Measurements from ENCODE around the gene ARHGEF18. TPM values are rescaled to one million over a fixed set of nuclear protein-coding genes. Genes with fewer than 3 reads are reported as not detected.

ARHGEF18 gene
- total and polyA plus RNA-seq, 2 of the 13 experiments (the other 11 are each of a cell fraction or from before 2014, with no cell fraction given): 4.2 to 17.5 TPM

DNA sequence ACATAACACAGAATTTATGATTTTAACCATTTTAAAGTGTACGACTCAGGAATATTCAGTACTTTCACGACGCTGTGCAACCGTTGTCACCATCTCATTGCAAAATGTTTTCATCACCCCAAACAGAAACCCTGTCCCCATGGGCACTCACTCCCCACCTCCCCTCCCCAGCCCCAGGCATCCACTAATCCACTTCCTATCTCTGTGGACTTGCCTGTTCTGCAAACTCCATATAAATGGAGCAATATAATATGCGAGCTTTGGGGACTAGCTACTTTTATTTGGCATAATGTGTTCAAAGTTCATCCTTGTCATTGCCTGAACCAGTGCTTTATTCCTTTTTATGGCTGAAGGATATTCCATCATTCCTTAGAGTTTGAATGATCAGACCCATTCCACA is 47.2 kb upstream of the ARHGEF18 start:
- Histone ChIP-seq H3K9me3 (ENCODE audit: low read length) (no peaks in the 10 kb centered on the region), H2AFZ (ENCODE audit: low read length) (no peak overlapping the region), H3K4me3 (replicated peaks in 1 of 3; ENCODE audit: insufficient read depth in 1 of 3, low read depth in 2 of 3, low read length in 3 of 3) (no peak overlapping the region), H3K27ac (ENCODE audit: extremely low read length, insufficient read depth, low read length) (no peak overlapping the region), H3K79me2 (ENCODE audit: insufficient read depth, low read length) (no peaks in the 10 kb centered on the region), H3K4me2 (ENCODE audit: low read depth, low read length) (no peak overlapping the region), H3K9ac (ENCODE audit: insufficient read depth, low read depth, low read length) (no peak overlapping the region), H3K36me3 (replicated peaks in 1 of 2; ENCODE audit: control insufficient read depth in 1 of 2, insufficient read depth in 2 of 2, low read length in 2 of 2) (no peaks in the 10 kb centered on the region), H3K4me1 (ENCODE audit: insufficient read depth, low read length) (peaks cover 1% of the 10 kb centered on the region), H4K20me1 (ENCODE audit: insufficient read depth, low read length) (no peaks in the 10 kb centered on the region), H3K27me3 (ENCODE audit: control insufficient read depth in 1 of 2, insufficient read depth in 2 of 2, low read length in 2 of 2) (no peaks in the 10 kb centered on the region)
- BruUV-seq (replicated peaks): no TSS peak
- in situ Hi-C loops (cut with HindIII; ENCODE audit: extremely low pct_ligation_motif_present, low pct_unique_long_range_greater_than_20kb): no loop called here
- POLR2A ChIA-PET: no interaction called here
- CTCF ChIA-PET (ENCODE audit: low intra/inter-chr PET ratio, low total read pairs): no interaction called here
- FAIRE-seq (no peak), ATAC-seq (no peak), DNase-seq (ENCODE audit: low spot score) (no peak)
- intact Hi-C loops (cut with micrococcal nuclease; ENCODE audit: unreplicated experiment): no loop called here
- WGBS (ENCODE audit: low lambda C conversion rate): 77% methylated on average over 5 of the region's 5 CpGs
- TF ChIP-seq, protein P1, sequence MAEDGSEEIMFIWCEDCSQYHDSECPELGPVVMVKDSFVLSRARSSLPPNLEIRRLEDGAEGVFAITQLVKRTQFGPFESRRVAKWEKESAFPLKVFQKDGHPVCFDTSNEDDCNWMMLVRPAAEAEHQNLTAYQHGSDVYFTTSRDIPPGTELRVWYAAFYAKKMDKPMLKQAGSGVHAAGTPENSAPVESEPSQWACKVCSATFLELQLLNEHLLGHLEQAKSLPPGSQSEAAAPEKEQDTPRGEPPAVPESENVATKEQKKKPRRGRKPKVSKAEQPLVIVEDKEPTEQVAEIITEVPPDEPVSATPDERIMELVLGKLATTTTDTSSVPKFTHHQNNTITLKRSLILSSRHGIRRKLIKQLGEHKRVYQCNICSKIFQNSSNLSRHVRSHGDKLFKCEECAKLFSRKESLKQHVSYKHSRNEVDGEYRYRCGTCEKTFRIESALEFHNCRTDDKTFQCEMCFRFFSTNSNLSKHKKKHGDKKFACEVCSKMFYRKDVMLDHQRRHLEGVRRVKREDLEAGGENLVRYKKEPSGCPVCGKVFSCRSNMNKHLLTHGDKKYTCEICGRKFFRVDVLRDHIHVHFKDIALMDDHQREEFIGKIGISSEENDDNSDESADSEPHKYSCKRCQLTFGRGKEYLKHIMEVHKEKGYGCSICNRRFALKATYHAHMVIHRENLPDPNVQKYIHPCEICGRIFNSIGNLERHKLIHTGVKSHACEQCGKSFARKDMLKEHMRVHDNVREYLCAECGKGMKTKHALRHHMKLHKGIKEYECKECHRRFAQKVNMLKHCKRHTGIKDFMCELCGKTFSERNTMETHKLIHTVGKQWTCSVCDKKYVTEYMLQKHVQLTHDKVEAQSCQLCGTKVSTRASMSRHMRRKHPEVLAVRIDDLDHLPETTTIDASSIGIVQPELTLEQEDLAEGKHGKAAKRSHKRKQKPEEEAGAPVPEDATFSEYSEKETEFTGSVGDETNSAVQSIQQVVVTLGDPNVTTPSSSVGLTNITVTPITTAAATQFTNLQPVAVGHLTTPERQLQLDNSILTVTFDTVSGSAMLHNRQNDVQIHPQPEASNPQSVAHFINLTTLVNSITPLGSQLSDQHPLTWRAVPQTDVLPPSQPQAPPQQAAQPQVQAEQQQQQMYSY (CRISPR knock-in tag; IDR thresholded peaks at IDR 0.05): no peak
- TF ChIP-seq ZNF260 (CRISPR knock-in tag; IDR thresholded peaks at IDR 0.05; ENCODE audit: borderline replicate concordance, low read depth): no peak
- TF ChIP-seq NAIF1 (CRISPR knock-in tag; IDR thresholded peaks at IDR 0.05; ENCODE audit: borderline replicate concordance): no peak
- no peak for TF ChIP-seq ZNF549 (CRISPR knock-in tag; IDR thresholded peaks at IDR 0.05)
- TF ChIP-seq, protein P2, sequence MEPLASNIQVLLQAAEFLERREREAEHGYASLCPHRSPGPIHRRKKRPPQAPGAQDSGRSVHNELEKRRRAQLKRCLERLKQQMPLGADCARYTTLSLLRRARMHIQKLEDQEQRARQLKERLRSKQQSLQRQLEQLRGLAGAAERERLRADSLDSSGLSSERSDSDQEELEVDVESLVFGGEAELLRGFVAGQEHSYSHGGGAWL (CRISPR knock-in tag; IDR thresholded peaks at IDR 0.05): no peak
- no peak for TF ChIP-seq ZNF354B (CRISPR knock-in tag; IDR thresholded peaks at IDR 0.05)
- TF ChIP-seq REXO4 (CRISPR knock-in tag; IDR thresholded peaks at IDR 0.05; ENCODE audit: borderline replicate concordance): no peak
- no peak for TF ChIP-seq ZC3H4 (CRISPR knock-in tag; IDR thresholded peaks at IDR 0.05; ENCODE audit: borderline replicate concordance)

Measured in HepG2 (cell line).